HEK293T (cell line): ENCODE results near the gene CD79B.
"Not testable (repeated sequence)": the region's sequence is repeated elsewhere in the genome, so short reads cannot be mapped to it uniquely, and the experiment has no call there.

Experiments
- CTCF ChIA-PET: fragments of 350-600 bp; formaldehyde crosslinking; extraction: SDS; loops from one replicate; lab custom pipeline; 2021; ENCODE audit warnings: antibody characterized with exemption, inconsistent platforms; lab: Yijun Ruan, JAX
- POLR2A ChIA-PET: fragments of 350-600 bp; formaldehyde crosslinking; extraction: SDS; loops from one replicate; lab custom pipeline; 2020; ENCODE audit warnings: antibody characterized with exemption, inconsistent platforms; lab: Yijun Ruan, JAX
- DNase-seq: peaks from one replicate; pipeline ENCODE4 v3.0.0; 2012; ENCODE audit warnings: mixed read lengths; ENCODE audit errors: extremely low spot score
- ARNT ChIP-seq: fragments of 450-650 bp; IDR thresholded peaks from 2 replicates; pipeline ENCODE4 v1.6.1; 2017; ENCODE audit warnings: mild to moderate bottlenecking
- BHLHE40 ChIP-seq: fragments of 450-650 bp; IDR thresholded peaks from 2 replicates; pipeline ENCODE4 v1.6.1; 2016; ENCODE audit warnings: mild to moderate bottlenecking, moderate library complexity, borderline replicate concordance
- CTBP1 ChIP-seq: fragments of 450-650 bp; IDR thresholded peaks from 2 replicates; pipeline ENCODE4 v1.6.1; 2016; ENCODE audit warnings: borderline replicate concordance
- ELF4 ChIP-seq: fragments of 450-650 bp; IDR thresholded peaks from 2 replicates; pipeline ENCODE4 v1.6.1; 2017; ENCODE audit warnings: antibody characterized with exemption
- FOXA1 ChIP-seq: fragments of 450-650 bp; IDR thresholded peaks from 2 replicates; pipeline ENCODE4 v1.6.1; 2016; ENCODE audit warnings: mild to moderate bottlenecking
- FOXK2 ChIP-seq: fragments of 450-650 bp; IDR thresholded peaks from 2 replicates; pipeline ENCODE4 v1.6.1; 2016; ENCODE audit warnings: mild to moderate bottlenecking
- FOXM1 ChIP-seq: fragments of 450-650 bp; IDR thresholded peaks from 2 replicates; pipeline ENCODE4 v1.6.1; 2017; ENCODE audit warnings: mild to moderate bottlenecking, borderline replicate concordance
- HDGF ChIP-seq: fragments of 450-650 bp; IDR thresholded peaks from 2 replicates; pipeline ENCODE4 v1.6.1; 2017; ENCODE audit warnings: antibody characterized with exemption, borderline replicate concordance
- L3MBTL2 ChIP-seq: fragments of 450-650 bp; conservative IDR thresholded peaks from 2 replicates; pipeline ENCODE4 v1.6.1; 2016; ENCODE audit warnings: mild to moderate bottlenecking
- LEF1 ChIP-seq: fragments of 450-650 bp; IDR thresholded peaks from 2 replicates; pipeline ENCODE4 v1.6.1; 2017; ENCODE audit warnings: mild to moderate bottlenecking, borderline replicate concordance
- NFRKB ChIP-seq: fragments of 450-650 bp; IDR thresholded peaks from 2 replicates; pipeline ENCODE4 v1.6.1; 2016; ENCODE audit warnings: mild to moderate bottlenecking, moderate library complexity
- PKNOX1 ChIP-seq: fragments of 450-650 bp; IDR thresholded peaks from 2 replicates; pipeline ENCODE4 v1.6.1; 2016
- SP1 ChIP-seq: fragments of 450-650 bp; IDR thresholded peaks from 2 replicates; pipeline ENCODE4 v1.6.1; 2017
- SUZ12 ChIP-seq: fragments of 450-650 bp; IDR thresholded peaks from 2 replicates; pipeline ENCODE4 v1.6.1; 2016; ENCODE audit warnings: mild to moderate bottlenecking
- TARDBP ChIP-seq: fragments of 450-650 bp; IDR thresholded peaks from 2 replicates; pipeline ENCODE4 v1.6.1; 2016
- ZNF384 ChIP-seq: fragments of 450-650 bp; IDR thresholded peaks from 2 replicates; pipeline ENCODE4 v1.6.1; 2016

CD79B gene

GRCh38 chr17:63914471-63914870 is 17.7 kb downstream of the CD79B start:
- DNase-seq: no peak
- TF ChIP-seq HDGF (no peak), FOXM1 (no peak), ZNF384 (no peak)
- ChIA-PET CTCF (interaction anchor here (1.0 kb wide), 1 partner anchor 219 kb away, joined by 3 read pairs; no protein-coding TSS in a partner anchor), POLR2A (no interaction called here)

- CTCF ChIA-PET: interaction anchor here (0.6 to 1.5 kb wide), 7 partner anchors 12 to 222 kb away, joined by 3 to 9 read pairs (median 3); no protein-coding TSS in a partner anchor
- POLR2A ChIA-PET: no interaction called here
- DNase-seq: peak; percentile 73
- no peak for TF ChIP-seq SP1
- TF ChIP-seq LEF1: no peak
- TF ChIP-seq PKNOX1: no peak
- no peak for TF ChIP-seq BHLHE40
- TF ChIP-seq NFRKB: no peak
- TF ChIP-seq ARNT: no peak
- TF ChIP-seq FOXK2: no peak
- TF ChIP-seq ELF4: no peak
- no peak for TF ChIP-seq HDGF
- no peak for TF ChIP-seq SUZ12
- no peak for TF ChIP-seq FOXM1
- TF ChIP-seq L3MBTL2: no peak
- no peak for TF ChIP-seq TARDBP
- no peak for TF ChIP-seq CTBP1
- TF ChIP-seq ZNF384: no peak
- no peak for TF ChIP-seq FOXA1
Measured at GRCh38 chr17:63911657-63912100, 20.5 kb downstream of the CD79B start.

- POLR2A ChIA-PET: no interaction called here
- no peak for DNase-seq
Measured at GRCh38 chr17:63911041-63911635, 21.0 kb downstream of the CD79B start, which contains the start of gene CSHL1. Gene CSHL1 (minus strand): TSS chr17:63911258. CDS start chr17:63911196, 62 bp downstream.

GRCh38 chr17:63910096-63910495 is 22.0 kb downstream of the CD79B start:
- no peak for TF ChIP-seq FOXM1
- no peak for TF ChIP-seq L3MBTL2
- no peak for TF ChIP-seq SUZ12
- TF ChIP-seq FOXK2: no peak
- TF ChIP-seq TARDBP: no peak
- no peak for TF ChIP-seq SP1
- no peak for TF ChIP-seq LEF1
- TF ChIP-seq HDGF: no peak
- no peak for TF ChIP-seq ARNT
- TF ChIP-seq ELF4: no peak
- no peak for TF ChIP-seq FOXA1
- no peak for TF ChIP-seq ZNF384
- no peak for TF ChIP-seq BHLHE40
- ChIA-PET POLR2A (no interaction called here), CTCF (interaction anchor here (0.8 to 1.6 kb wide), 2 partner anchors 9 to 224 kb away, joined by 3 to 8 read pairs; no protein-coding TSS in a partner anchor)
- no peak for DNase-seq

More at GRCh38 chr17:63911041-63911635, 21.0 kb downstream of the CD79B start, which contains the start of gene CSHL1:
- no peak for TF ChIP-seq NFRKB
- no peak for TF ChIP-seq LEF1
- no peak for TF ChIP-seq SUZ12
- no peak for TF ChIP-seq FOXA1
- no peak for TF ChIP-seq ARNT
- no peak for TF ChIP-seq ZNF384
- no peak for TF ChIP-seq FOXK2
- TF ChIP-seq BHLHE40: no peak
- TF ChIP-seq TARDBP: no peak
- no peak for TF ChIP-seq ELF4
- no peak for TF ChIP-seq HDGF
- TF ChIP-seq L3MBTL2: no peak
- CTCF ChIA-PET: interaction anchor here (0.9 to 1.6 kb wide), 6 partner anchors 8 to 223 kb away, joined by 3 to 9 read pairs (median 3); no protein-coding TSS in a partner anchor

GRCh38 chr17:63909586-63909985 is 22.5 kb downstream of the CD79B start:
- DNase-seq, POLR2A ChIA-PET: not testable (repeated sequence)
- CTCF ChIA-PET: interaction anchor here (1.6 kb wide), 1 partner anchor 10 kb away, joined by 8 read pairs; no protein-coding TSS in a partner anchor

- DNase-seq: not testable (repeated sequence)
- ChIA-PET POLR2A (interaction anchor here (0.9 kb wide), 1 partner anchor 239 kb away, joined by 3 read pairs; no protein-coding TSS in a partner anchor), CTCF (interaction anchor here (0.6 to 2.2 kb wide), 4 partner anchors 12 to 122 kb away, joined by 5 to 10 read pairs (median 7); no protein-coding TSS in a partner anchor)
Measured at GRCh38 chr17:63907161-63907778, 24.9 kb downstream of the CD79B start.

- CTCF ChIA-PET: interaction anchor here (0.7 to 1.2 kb wide), 3 partner anchors 42 to 479 kb away, joined by 3 read pairs; no protein-coding TSS in a partner anchor
- POLR2A ChIA-PET, DNase-seq: not testable (repeated sequence)
Measured at GRCh38 chr17:63904796-63905195, 27.3 kb downstream of the CD79B start.
